Endodermal cell (in vitro differentiated cells): ENCODE measurements around the gene GRXCR1. TPM values are rescaled to one million over a fixed set of nuclear protein-coding genes. Genes with fewer than 3 reads are reported as not detected.

Source experiments
- DNase-seq: peaks from one replicate; pipeline ENCODE4 v3.0.0-alpha.2; 2017
- H3K27ac ChIP-seq: 2 replicates; pipeline ENCODE4 v1.5.1; 2013; ENCODE audit warnings: mild to moderate bottlenecking, low read depth, low read length, moderate library complexity
- H3K27me3 ChIP-seq: 2 replicates; pipeline ENCODE4 v1.6.1; 2013; ENCODE audit warnings: mild to moderate bottlenecking, low read length, moderate library complexity; ENCODE audit not compliant: insufficient read depth, control insufficient read depth, poor library complexity, severe bottlenecking
- H3K36me3 ChIP-seq: 2 replicates; pipeline ENCODE4 v1.7.0; 2013; ENCODE audit warnings: mild to moderate bottlenecking, low read length, moderate library complexity; ENCODE audit not compliant: control insufficient read depth, insufficient read depth
- H3K4me1 ChIP-seq: one replicate; pipeline ENCODE4 v1.7.0; 2013; ENCODE audit warnings: low read length; ENCODE audit not compliant: control insufficient read depth, insufficient read depth
- H3K4me3 ChIP-seq: 2 replicates; pipeline ENCODE4 v1.5.1; 2013; ENCODE audit warnings: mild to moderate bottlenecking, low read length, moderate library complexity
- H3K9ac ChIP-seq: 2 replicates; pipeline ENCODE4 v1.6.1; 2013; ENCODE audit warnings: mild to moderate bottlenecking, low read length, moderate library complexity; ENCODE audit not compliant: poor library complexity, severe bottlenecking; ENCODE audit errors: extremely low read depth
- H3K9me3 ChIP-seq: 2 replicates; pipeline ENCODE4 v1.6.1; 2013; ENCODE audit warnings: mild to moderate bottlenecking, low read length, moderate library complexity; ENCODE audit not compliant: control insufficient read depth
- H3K27ac Mint-ChIP-seq: 2 replicates; pipeline ENCODE4 v1.8.0; 2020; ENCODE audit warnings: mixed read lengths
- H3K27me3 Mint-ChIP-seq: 2 replicates; pipeline ENCODE4 v1.8.0; 2021; ENCODE audit warnings: mild to moderate bottlenecking, mixed read lengths; ENCODE audit not compliant: insufficient read depth
- H3K36me3 Mint-ChIP-seq: 2 replicates; pipeline ENCODE4 v1.8.0; 2020; ENCODE audit warnings: low read depth, mixed read lengths
- H3K4me1 Mint-ChIP-seq: 2 replicates; pipeline ENCODE4 v1.8.0; 2020; ENCODE audit warnings: mixed read lengths
- H3K4me3 Mint-ChIP-seq: 2 replicates; pipeline ENCODE4 v1.8.0; 2020; ENCODE audit warnings: mild to moderate bottlenecking, moderate library complexity, mixed read lengths
- H3K9me3 Mint-ChIP-seq: 2 replicates; pipeline ENCODE4 v1.8.0; 2020; ENCODE audit warnings: mild to moderate bottlenecking, mixed read lengths
- WGBS, 2 experiments: methylation state at CpG; one replicate each; pipeline versions ENCODE4 v1.1.5 to v1.1.7; 2013; ENCODE audit warnings: missing lambda C conversion rate in 2 of 2, mixed read lengths in 1 of 2; ENCODE audit not compliant: insufficient coverage in 1 of 2, insufficient read length in 1 of 2; 5-methylcytosine and 5-hydroxymethylcytosine counted together
- total RNA-seq, 2 donors: library from RNA; stranded (reverse); fragmentation: NEBNext Ultra II Directional in 1 of 2; extraction: Animal tissue kit (Norgen Biotek cat#: 25700) in 1 of 2; gene quantifications; 2 replicates in 1 of 2; 3 replicates in 1 of 2; pipeline ENCODE4 v1.2.1, GENCODE V29; 2021
- TF ChIP-seq, protein P1 (sequence below): fragments of 200-600 bp; sonication (generic); conservative IDR thresholded peaks from 2 replicates; pipeline ENCODE4 v1.5.0; 2021; ENCODE audit warnings: antibody characterized with exemption, mild to moderate bottlenecking

The GRXCR1 gene
- total RNA-seq, 2 donors from 2014 or later, result not detected

- Mint-ChIP-seq H3K4me3 (no peak overlapping the region), H3K27me3 (no peaks in the 10 kb centered on the region), H3K27ac (no peak overlapping the region), H3K4me1 (no peaks in the 10 kb centered on the region), H3K36me3 (no peaks in the 10 kb centered on the region), H3K9me3 (peaks cover 35% of the 10 kb centered on the region)
- Histone ChIP-seq H3K4me3 (no peak overlapping the region), H3K9me3 (peaks cover 13% of the 10 kb centered on the region), H3K36me3 (no peaks in the 10 kb centered on the region), H3K4me1 (no peaks in the 10 kb centered on the region), H3K27me3 (no peaks in the 10 kb centered on the region), H3K27ac (no peak overlapping the region), H3K9ac (no peak overlapping the region)
- 91 to 95% methylated on average over 5 to 6 of the region's 6 CpGs for WGBS, 2 experiments
- no peak for DNase-seq
- TF ChIP-seq, protein P1, sequence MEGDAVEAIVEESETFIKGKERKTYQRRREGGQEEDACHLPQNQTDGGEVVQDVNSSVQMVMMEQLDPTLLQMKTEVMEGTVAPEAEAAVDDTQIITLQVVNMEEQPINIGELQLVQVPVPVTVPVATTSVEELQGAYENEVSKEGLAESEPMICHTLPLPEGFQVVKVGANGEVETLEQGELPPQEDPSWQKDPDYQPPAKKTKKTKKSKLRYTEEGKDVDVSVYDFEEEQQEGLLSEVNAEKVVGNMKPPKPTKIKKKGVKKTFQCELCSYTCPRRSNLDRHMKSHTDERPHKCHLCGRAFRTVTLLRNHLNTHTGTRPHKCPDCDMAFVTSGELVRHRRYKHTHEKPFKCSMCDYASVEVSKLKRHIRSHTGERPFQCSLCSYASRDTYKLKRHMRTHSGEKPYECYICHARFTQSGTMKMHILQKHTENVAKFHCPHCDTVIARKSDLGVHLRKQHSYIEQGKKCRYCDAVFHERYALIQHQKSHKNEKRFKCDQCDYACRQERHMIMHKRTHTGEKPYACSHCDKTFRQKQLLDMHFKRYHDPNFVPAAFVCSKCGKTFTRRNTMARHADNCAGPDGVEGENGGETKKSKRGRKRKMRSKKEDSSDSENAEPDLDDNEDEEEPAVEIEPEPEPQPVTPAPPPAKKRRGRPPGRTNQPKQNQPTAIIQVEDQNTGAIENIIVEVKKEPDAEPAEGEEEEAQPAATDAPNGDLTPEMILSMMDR, result no peak
These were observed 178.6 kb downstream of the GRXCR1 start for GRCh38 chr4:43071069-43071468.

Other genes with a start within 250 kb of the GRXCR1 start
- 10 to 100 TPM; 17.9 to 18.7 TPM for gene ATP8A1, start 235.6 kb upstream of the GRXCR1 start, total RNA-seq